Measurements from ENCODE around the gene NUMA1.

Gene NUMA1

GRCh38 chr11:72116019-72116755, 35.8 kb upstream of the NUMA1 start:
- Histone ChIP-seq H4K20me1 (ENCODE audit: insufficient read depth, low read length, poor library complexity, severe bottlenecking) (no peaks in the 10 kb centered on the region), H3K9ac (ENCODE audit: low read depth, low read length, poor library complexity, severe bottlenecking) (no peak overlapping the region), H2AFZ (ENCODE audit: low read length) (no peak overlapping the region), H3F3A (ENCODE audit: low read depth) (no peaks in the 10 kb centered on the region), H3K27me3 (ENCODE audit: insufficient read depth, low read length, poor library complexity, severe bottlenecking) (peaks cover 18% of the 10 kb centered on the region), H3K79me2 (ENCODE audit: insufficient read depth, low read length) (peaks cover 5% of the 10 kb centered on the region; the same call in 1 of the 2 replicates), H3K4me3 (ENCODE audit: low read length, poor library complexity, severe bottlenecking) (no peak overlapping the region), H3K4me2 (ENCODE audit: low read depth, low read length, poor library complexity, severe bottlenecking) (no peak overlapping the region), H3K9me3 (ENCODE audit: insufficient read depth, low read depth, low read length) (no peaks in the 10 kb centered on the region), H3K4me1 (ENCODE audit: insufficient read depth, low read length, poor library complexity, severe bottlenecking) (peaks cover 16% of the 10 kb centered on the region), H3K9me2 (replicated peaks; ENCODE audit: low read depth, low read length) (no peaks in the 10 kb centered on the region), H3K36me3 (ENCODE audit: insufficient read depth, low read length) (no peaks in the 10 kb centered on the region)
- no peak for TF ChIP-seq CTCF (conservative IDR thresholded peaks at IDR 0.05; ENCODE audit: low read length)
- TF ChIP-seq EZH2phosphoT487 (IDR thresholded peaks at IDR 0.05; ENCODE audit: borderline replicate concordance), result no peak

- no peaks in the 10 kb centered on the region for H4K20me1 ChIP-seq (ENCODE audit: insufficient read depth, low read length, poor library complexity, severe bottlenecking)
- H3K9ac ChIP-seq (ENCODE audit: low read depth, low read length, poor library complexity, severe bottlenecking), result no peak overlapping the region
- H3K4me3 ChIP-seq (ENCODE audit: low read length, poor library complexity, severe bottlenecking), result no peak overlapping the region
- H3K9me3 ChIP-seq (ENCODE audit: insufficient read depth, low read depth, low read length), result no peaks in the 10 kb centered on the region
- H3K4me1 ChIP-seq (ENCODE audit: insufficient read depth, low read length, poor library complexity, severe bottlenecking), result peaks cover 16% of the 10 kb centered on the region
- H3K27me3 ChIP-seq (ENCODE audit: insufficient read depth, low read length, poor library complexity, severe bottlenecking), result peaks cover 18% of the 10 kb centered on the region
- no peak overlapping the region for H3K4me2 ChIP-seq (ENCODE audit: low read depth, low read length, poor library complexity, severe bottlenecking)
- no peak overlapping the region for H2AFZ ChIP-seq (ENCODE audit: low read length)
- peaks cover 9% of the 10 kb centered on the region; the same call in 1 of the 2 replicates for H3K79me2 ChIP-seq (ENCODE audit: insufficient read depth, low read length)
- H3K9me2 ChIP-seq (replicated peaks; ENCODE audit: low read depth, low read length), result no peaks in the 10 kb centered on the region
- H3F3A ChIP-seq (ENCODE audit: low read depth), result no peaks in the 10 kb centered on the region
- no peaks in the 10 kb centered on the region for H3K36me3 ChIP-seq (ENCODE audit: insufficient read depth, low read length)
- TF ChIP-seq CTCF (conservative IDR thresholded peaks at IDR 0.05; ENCODE audit: low read length), result no peak
- TF ChIP-seq EZH2phosphoT487 (IDR thresholded peaks at IDR 0.05; ENCODE audit: borderline replicate concordance), result no peak
Measured at GRCh38 chr11:72114570-72114969, 34.2 kb upstream of the NUMA1 start.

- peaks cover 9% of the 10 kb centered on the region; the same call in 1 of the 2 replicates for H3K79me2 ChIP-seq (ENCODE audit: insufficient read depth, low read length)
Measured at GRCh38 chr11:72112978-72113808, 32.9 kb upstream of the NUMA1 start.

More at GRCh38 chr11:72112978-72113808, 32.9 kb upstream of the NUMA1 start:
- no peaks in the 10 kb centered on the region for H3K36me3 ChIP-seq (ENCODE audit: insufficient read depth, low read length)
- H3K27me3 ChIP-seq (ENCODE audit: insufficient read depth, low read length, poor library complexity, severe bottlenecking), result peaks cover 18% of the 10 kb centered on the region
- no peaks in the 10 kb centered on the region for H3F3A ChIP-seq (ENCODE audit: low read depth)
- H3K4me2 ChIP-seq (ENCODE audit: low read depth, low read length, poor library complexity, severe bottlenecking), result peak overlapping the region; percentile 97
- H3K4me1 ChIP-seq (ENCODE audit: insufficient read depth, low read length, poor library complexity, severe bottlenecking), result peaks cover 16% of the 10 kb centered on the region
- no peaks in the 10 kb centered on the region for H3K9me2 ChIP-seq (replicated peaks; ENCODE audit: low read depth, low read length)
- H2AFZ ChIP-seq (ENCODE audit: low read length), result peak overlapping the region; percentile 87
- H3K9me3 ChIP-seq (ENCODE audit: insufficient read depth, low read depth, low read length), result no peaks in the 10 kb centered on the region
- no peak for TF ChIP-seq EZH2phosphoT487 (IDR thresholded peaks at IDR 0.05; ENCODE audit: borderline replicate concordance)
- H4K20me1 ChIP-seq (ENCODE audit: insufficient read depth, low read length, poor library complexity, severe bottlenecking), result no peaks in the 10 kb centered on the region
- peak overlapping the region; percentile 94 for H3K9ac ChIP-seq (ENCODE audit: low read depth, low read length, poor library complexity, severe bottlenecking)
- peak overlapping the region; percentile 95 for H3K4me3 ChIP-seq (ENCODE audit: low read length, poor library complexity, severe bottlenecking)

Data from Loucy (cell line).